ENCODE results near the gene BBOX1.

The BBOX1 gene

DNA sequence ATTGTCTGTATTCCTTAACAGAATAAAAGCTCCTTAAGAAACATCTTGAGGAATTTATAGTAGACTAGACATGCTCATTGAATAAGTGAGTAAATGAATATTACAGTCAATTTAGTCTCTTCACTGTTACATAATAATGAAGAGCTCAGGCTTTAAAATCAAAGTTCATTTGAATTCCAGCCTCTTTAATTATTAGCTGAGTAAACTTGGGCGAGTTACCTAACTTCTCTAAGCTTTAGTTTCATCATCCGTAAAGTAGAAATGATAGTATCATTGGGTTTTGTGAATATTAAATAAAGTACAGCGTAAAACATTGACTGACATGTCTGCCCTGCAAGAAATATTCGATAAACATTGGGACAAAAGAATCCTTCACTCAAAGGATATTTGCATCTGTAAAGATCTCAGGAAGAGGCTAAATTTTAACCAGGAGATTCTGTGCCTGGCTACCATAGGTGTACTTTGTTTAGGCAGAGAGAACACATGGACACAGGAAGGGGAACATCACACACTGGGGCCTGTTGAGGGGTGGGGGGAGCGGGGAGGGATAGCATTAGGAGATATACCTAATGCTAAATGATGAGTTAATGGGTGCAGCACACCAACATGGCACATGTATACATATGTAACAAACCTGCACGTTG is 15.2 kb upstream of the BBOX1 start:
- DNase-seq, result no peak

DNA sequence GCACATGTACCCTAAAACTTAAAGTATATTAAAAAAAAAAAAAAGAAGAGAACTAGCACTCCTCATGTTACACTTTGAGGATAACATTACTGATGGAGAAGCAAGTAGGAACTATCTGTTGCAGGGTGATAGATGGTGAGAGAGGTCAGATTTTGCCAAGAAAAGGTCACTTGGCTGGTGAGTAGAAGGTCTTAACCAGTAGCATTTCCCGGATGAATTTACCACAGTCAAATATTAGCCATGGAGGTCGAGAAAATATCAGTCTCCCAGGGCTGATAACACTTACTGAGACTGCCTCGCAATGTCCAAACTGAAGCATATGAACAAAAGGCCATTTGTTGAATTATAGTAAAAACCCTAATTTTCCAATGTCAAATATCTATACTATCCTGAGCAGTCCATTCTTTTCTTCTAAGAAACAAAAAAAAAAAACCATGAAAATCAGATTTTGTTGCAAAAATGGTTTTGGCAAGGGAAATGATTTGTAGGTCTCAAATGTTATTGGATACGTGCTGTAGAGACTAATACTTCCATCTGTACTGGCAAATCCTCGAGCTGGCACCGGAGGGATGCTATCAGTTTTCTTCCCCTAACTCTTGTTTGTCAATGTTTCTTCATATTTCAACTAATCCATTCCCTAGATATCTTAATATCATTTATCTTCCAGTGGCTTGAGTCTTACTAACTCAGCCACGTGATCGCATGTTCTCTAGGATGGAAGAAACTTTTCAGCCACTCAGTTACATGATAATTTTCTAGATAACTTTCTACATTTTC is 14.5 kb upstream of the BBOX1 start:
- DNase-seq, result no peak

DNA sequence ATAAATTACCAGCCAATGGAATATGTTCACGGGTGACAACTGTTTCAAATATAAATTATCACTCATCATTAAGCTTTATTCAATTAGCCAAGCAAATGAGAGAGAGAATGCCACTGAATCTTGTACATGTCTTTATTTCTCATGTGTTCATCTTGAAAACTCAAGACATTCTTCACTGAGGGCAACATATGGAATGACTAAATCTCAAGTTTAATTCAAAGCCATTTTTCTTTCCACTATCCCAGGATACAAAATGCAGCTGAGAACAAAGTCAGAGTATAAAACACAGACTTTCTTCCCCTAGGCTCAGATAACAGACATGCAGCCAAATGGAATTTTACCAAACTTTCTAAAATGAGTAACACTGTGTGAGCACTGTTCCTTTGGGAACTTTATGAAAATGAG is 12.1 kb upstream of the BBOX1 start:
- DNase-seq, result no peak

DNA sequence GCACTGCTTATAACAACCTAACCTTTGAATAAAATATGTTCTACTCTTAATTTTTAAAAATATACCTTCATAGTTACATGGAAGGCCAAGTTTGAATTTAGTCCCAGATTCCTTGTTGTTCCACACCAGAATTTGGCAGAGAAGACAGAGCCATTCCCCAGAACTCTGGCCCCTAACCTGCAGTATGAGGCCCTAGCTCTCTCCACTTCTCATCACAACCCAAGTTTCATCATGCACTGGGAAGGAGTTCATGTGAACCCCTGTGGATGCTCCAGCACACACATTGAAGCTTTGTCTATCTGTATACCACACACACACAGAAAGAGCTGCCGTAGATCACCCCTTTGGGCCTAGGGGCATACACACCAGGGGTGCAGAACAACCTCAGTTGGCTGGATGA is 10.6 kb upstream of the BBOX1 start:
- no peak for DNase-seq

DNA sequence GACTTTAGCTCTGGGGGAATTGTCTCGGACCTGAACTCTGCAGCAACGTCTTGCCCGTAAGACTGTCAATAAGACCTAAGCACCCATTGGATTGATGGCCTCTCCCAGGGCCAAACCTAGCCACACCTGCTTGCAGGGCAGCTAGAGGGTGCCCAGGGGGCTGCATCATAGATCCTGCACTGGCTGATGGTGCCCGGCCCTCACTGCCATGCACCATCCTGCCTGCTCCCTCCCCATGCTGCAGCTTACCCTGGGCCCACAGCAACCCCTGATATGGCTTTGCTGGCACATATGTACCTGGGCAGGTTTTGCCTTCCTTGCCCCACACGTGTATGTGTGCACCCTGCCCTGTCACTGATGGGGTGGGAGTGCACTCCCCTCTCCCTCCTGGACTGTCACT is 8.9 kb upstream of the BBOX1 start:
- DNase-seq, result no peak

DNA sequence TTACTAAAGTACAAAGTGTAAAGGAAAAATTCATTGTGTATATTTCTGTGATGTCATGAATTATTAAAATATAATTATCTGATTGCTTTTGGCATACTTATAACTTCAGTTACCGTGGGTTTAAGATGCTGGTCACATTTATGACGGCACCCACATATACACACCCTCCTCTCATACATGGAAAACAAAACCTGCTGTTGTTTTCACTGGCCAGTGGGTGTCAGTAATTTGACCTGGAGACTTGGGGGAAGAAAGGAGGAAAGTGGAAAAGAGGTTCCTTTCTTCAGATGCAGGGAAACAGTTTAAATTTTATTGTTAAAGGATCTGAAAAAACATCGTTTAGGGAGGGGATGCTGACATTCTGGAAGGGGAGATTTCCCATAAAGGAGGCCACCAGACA is 742 bp upstream of the BBOX1 start:
- DNase-seq, result no peak

DNA sequence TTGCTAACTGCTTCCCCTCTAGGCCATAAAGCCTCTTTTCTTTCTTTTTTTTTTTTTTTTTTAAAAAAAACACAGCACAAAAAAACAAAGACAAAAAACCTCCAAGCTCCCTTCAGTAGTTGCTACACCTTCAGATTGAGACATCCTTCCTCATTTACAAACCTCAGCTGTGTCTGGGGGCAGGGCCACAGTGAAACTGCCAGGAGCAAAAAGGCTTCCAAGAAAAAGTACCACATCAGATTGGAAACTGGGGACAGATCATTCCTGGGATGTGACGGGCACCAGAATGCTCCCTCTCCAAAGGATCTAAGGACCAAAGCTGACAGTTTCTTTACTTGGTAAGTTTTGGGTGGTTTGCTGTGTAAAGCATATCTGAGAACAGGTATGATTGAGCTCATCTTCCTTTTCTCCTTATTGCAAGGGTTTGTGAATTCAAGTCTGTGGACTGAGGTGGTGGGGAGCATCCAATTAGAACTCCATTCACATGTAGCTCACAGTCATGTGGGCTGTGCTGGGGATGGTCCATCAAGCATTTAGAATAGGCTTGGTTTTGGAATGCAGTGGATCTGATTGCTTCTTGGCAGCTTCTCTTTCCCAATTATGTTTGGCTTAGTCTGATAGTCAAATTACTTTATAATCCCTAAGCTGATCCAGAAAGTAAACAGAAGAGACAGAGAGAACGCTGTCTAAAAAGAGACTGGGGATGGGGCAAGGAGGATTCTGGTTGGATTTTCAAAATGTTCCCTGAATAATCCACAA is 705 bp downstream of the BBOX1 start:
- DNase-seq, result no peak

DNA sequence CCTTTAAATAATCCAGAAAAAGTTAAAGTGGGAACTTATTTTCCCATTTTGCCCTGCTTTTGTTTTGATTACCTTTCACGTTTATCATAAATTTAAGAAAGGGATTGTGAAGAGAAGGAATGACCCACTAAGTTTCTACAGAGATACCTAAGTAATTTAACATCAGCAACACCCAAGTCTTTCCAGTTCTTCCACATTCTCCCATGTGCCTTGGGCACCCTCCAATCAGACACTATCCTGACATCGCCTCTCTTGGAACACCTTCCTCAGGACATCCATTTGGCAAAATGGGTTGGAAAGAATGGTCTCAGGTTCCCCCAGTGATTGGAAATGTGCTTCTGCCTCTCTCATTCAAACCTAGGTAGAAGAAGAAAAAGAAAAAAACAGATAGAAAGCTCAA is 6.3 kb downstream of the BBOX1 start:
- no peak for DNase-seq

DNA sequence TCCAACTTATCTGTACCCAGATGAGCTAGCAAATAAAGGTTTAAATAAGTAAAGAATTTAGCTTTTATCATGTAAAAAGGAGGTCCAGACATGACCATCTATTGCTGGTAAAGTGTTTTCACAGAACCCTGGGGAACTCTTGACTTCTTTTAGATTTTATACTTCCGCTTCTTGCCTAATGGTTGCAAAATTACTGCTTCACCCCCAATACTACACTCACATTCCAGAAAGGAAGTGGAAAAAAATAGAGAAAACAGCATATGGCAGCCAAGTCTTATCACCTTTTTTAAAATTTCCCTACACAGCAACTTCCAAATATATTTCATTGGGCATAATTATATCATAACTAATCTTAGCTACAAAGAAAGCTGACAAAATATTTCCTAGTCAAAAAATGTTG is 12.1 kb downstream of the BBOX1 start:
- DNase-seq, result no peak

DNA sequence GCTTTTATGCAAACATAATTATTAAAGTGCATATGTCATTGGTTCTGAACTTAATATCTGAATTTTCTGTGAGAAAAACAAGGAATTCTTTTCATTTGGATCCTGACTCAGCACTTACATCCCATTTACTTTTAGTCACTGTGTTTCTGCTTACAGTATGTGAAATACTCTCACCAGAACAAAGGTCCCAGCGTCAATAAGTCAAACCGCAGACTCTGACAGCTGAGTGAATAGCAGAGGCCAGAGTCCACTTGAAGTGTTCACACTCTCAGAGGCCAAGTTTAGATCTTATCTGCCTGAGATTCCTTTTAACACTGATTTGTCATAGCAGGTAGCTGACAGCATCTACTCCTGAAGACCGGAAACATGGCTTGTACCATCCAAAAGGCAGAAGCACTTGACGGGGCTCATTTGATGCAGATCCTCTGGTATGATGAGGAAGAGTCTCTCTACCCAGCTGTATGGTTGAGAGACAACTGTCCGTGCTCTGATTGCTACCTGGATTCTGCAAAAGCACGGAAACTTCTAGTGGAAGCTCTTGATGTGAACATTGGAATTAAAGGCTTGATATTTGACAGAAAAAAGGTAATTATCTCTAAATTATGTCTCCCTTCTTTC is 14.6 kb downstream of the BBOX1 start:
- DNase-seq, result no peak

DNA sequence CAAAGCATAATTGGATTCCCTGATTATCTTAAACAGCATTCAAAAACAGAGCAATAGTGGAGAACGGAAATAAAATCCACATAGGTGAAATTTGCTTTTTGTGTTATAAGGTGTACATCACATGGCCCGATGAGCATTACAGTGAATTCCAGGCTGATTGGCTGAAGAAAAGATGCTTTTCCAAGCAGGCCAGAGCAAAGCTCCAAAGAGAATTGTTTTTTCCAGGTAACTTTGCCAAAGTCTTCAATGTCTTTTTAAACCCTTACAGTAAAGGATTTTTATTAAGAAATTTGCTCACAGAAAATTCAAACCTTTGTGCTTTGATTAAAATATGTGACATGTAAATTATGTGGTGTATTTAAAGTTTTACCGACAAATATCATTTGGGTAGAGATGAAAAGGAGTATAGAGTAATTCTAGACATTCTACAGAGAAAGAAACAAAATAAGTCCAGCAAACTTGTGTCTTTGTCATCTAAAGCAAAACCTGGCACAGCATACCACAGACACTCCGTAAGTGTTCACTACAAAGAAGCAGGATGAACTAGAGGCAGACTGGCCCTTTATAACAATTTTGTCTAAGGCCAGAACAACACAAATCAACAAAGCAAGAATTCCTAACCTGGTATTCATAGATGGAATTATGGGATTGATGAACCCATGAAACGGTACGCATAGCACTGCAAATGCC is 16.6 kb downstream of the BBOX1 start:
- DNase-seq, result no peak

DNA sequence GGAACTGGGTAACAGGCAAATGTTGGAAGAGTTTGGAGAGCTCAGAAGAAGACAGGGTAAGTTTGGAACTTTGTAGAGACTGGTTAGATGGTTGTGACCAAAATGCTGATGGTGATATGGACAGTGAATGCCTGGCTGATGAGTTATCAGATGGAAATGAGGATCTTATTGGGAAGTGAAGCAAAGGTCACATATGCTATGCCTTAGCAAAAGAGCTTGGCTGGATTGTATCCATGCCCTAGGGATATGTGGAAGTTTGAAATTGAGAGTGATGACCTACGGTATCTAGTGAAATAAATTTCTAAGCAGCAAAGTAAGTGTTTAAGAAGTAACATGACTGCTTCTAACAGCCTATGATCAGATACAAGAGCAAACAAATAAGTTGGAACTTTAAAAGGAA is 17.8 kb downstream of the BBOX1 start:
- DNase-seq, result no peak

DNA sequence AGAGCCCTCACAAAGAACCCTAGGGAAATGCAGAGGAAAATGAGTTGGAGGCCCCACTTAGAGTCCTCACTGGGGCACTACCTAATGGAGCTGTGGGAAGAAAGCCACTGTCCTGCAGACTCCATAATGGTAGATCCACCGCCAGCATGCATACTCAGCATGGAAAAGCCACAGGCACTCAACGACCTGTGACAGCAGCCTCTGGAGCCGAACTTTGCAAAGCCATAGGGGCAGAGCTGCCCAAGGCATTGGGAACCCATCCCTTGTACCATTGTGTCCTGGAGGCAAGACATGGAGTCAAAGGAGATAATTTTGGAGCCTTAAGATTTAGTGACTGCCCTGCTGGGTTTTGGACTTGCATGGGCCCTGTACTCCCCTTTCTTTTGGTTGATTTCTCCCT is 18.8 kb downstream of the BBOX1 start:
- DNase-seq, result no peak

DNA sequence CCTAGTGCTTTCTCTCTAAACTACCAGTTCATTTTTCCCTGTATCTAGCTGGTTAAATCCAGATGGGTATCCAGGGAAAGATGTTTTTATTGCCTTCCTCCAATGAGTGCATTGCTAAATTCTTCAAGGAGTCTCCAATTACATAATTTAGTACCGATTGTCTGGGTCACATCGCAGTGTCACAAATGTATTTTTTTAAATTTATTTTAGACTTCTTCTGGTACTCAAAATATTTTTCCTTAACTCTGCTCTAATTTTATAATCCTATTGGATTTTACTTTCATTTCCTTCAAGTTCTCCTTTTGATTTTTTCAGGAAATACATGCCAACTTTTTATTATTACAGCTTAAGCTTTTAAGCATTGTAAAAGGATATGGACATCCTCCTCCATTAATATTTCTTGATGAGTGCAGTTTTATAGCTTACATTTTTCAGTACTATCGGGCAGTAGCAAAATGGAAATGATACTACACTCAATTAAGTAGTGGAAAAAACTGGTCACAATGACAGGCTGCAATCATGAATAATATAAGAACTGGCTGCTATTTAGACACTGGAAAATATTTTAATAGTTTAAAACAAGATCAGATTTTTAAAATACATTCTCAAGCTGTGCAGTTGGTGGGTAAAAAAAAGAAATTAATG is 20.3 kb downstream of the BBOX1 start:
- no peak for DNase-seq

DNA sequence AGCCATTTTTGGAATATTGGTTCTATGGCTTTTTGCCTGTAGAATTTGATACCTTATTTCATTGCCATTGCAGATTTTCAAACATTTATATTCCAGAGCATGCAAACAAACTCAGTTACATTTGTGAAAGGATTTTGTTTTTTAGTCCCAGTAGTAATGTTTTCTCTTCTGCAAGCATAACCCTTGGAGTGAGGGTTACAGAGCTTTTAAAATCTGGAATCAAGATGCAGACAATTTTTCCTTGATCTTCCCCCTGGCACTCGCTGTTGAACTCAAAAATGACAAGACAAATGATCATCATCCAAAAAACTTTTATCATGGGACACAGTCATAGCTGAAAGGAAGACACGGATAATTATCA is 20.8 kb downstream of the BBOX1 start:
- DNase-seq, result no peak

DNA sequence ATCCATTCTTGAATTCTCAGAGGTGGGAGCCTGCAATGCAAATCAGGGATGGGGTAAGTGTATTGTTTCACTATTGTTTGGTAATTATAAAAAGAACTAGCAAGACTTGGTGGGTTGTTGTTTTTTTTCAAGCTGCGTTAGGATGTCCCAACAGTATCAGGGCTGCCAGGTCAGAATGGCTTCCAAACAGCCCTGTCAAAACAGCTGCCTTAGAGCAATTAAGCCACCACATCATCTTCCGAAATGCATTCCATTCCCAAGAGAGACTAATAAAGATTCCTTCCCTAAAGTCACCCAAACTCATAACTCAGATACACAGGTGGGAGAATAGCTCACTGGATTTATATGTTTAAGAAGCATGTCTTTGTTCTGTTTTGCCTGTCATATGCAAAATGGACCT is 23.5 kb downstream of the BBOX1 start:
- no peak for DNase-seq

DNA sequence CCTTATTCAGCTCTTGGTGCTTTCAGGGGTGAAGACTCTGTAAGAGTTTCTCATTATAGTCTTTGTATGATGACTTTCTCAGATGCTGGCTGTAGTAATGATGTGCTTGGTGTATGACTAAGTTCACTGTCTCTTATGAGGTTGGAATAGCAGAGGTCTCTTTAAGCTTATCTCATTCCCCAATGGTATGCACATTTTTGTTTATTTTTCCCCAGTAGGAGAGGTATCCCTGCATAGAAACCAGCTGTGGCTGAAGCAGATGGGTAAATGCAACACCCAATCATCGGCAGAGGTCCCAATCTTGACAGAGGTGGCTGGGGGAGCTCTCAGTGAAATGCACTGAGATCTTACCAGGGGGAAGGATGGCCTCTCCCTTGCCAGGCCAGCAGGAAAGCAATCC is 34.6 kb downstream of the BBOX1 start:
- DNase-seq, result no peak

DNA sequence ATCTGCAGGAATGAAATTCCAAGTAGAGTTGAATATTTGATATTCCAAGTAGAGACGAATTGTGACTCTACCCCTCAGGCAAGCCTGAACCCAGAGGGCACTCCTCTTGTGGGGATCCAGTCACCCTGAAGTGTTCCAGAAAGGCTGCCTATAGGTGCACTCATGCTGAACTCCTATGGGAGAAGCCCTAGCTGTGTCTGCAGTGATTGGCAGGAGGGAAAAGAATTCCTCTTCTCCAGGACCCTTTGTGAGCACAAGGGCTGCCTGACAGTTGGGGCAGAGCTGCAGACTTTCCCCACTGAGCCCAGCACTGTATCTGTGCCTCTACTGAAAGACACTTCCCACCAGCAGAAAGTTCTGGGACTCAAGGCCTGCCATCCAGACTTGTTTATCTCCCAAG is 35.0 kb downstream of the BBOX1 start:
- DNase-seq, result no peak

DNA sequence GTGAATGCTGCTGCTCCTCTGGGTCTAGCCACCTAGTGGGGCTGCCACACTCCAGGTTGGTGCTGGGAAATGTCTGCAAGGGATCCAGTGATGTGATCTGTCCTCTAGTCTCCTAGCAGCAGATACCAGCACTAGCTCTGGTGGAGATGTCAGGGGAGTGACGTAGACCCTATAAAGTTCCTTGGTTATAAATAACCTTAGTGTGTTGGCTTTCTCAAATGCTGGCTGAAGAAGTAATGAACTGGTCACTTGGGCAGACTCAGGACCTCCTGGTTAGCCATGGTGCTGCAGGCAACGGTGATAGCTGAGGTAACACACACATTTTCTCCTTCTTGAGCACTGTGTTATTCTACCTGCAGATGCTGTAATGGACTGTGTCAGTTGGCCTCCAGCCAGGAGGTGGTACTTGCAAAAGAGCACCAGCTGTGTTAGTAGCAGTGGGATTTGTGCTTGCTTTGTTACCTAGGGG is 35.5 kb downstream of the BBOX1 start:
- no peak for DNase-seq

DNA sequence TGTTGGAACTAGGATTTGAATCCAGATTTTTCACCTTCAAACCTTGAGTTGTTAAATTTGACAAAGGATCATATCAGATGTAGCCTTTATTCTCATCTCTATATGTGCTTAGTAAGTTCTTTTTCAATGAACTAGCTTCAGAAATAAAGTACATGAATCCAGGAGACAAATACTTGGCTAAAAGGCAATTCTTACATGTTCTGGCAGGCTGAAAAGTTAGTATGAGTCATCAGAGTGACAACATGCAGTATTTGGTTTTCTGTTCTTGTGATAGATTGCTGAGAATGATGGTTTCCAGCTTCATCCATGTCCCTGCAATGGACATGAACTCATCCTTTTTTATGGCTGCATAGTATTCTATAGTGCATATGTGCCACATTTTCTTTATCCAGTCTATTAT is 40.4 kb downstream of the BBOX1 start:
- no peak for DNase-seq

DNA sequence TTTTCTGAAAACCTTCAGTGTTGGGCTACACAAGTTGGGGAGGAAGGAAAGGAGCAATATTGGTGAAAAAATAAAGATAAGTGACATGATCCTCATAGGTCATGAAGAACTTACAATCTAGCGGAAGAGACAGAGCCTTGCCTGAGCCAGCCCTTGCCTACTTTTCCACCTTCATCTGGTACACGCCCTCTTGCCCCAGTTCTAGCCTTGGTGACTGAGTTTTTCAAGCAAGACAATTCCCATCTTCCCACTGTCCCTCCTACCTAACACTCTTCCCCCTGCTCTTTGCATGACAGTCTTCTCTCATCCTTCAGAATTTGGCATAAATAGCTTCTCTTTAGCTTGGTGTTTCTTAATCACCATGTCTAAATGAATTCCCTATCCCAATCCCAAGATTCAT is 42.6 kb downstream of the BBOX1 start:
- DNase-seq, result no peak

DNA sequence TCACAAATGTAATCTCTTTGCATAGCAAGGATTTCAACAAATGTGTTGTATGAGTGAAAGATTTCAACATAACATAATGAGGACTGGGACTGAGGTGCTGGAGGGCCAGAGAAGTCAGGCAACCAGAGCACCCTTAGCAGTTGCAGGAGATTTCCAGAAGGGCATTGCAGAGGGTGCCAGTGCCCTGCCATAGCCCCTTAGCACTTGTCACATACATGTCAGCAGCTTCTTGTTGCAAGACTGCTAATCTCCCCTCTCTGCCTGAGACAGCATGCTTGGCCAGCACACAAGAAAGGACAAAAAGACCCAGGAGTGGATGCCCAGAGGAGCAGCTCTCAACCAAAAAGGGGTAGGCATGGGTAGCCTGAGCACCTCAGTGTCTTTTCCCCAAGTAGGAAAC is 43.2 kb downstream of the BBOX1 start:
- DNase-seq, result no peak

DNA sequence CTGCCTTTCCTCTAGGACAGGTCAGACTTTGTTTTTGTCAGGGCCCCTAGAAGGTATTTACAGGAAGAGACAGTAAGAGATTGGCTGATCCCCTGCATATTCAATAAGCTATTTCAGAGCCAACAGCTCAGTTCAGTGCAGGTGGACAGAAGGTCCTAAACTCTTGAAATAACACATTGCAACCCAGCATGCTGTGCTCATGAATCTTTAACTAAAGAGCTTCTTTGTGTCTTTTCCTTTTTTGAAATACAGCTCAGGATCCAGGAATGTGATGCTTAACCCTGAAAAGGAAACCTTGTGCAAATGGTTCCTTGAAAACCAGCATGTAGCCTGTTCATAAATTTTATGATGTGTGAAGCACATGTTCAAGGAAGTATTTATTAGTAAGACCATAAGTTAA is 43.9 kb downstream of the BBOX1 start:
- DNase-seq, result no peak
